K562 (cell line): ENCODE data around the gene ATP6V0D1. TPM values are rescaled to one million over a fixed set of nuclear protein-coding genes. Genes with fewer than 3 reads are reported as not detected.

ENCODE experiments used
- IFI16 ChIP-seq: fragments of 250-450 bp; sonication (Bioruptor Pico); IDR thresholded peaks from 2 replicates; pipeline ENCODE4 v2.1.2; 2022; ENCODE audit warnings: mild to moderate bottlenecking, inconsistent platforms
- NR2C2 ChIP-seq, 2 experiments: fragments of 200-800 bp in 1 of 2; sonication (Bioruptor generic) in 1 of 2; sonication (generic) in 1 of 2; formaldehyde crosslinking in 1 of 2; IDR thresholded peaks; 2 replicates each; pipeline versions ENCODE4 v1.6.1 to v1.8.0; 2016 to 2022; ENCODE audit warnings: mild to moderate bottlenecking in 1 of 2, missing compliant biosample characterization in 1 of 2, missing genetic modification characterization in 1 of 2, missing genetic modification reagents in 1 of 2
- PURB ChIP-seq: sonication (generic); formaldehyde crosslinking; IDR thresholded peaks from 2 replicates; pipeline ENCODE4 v1.9.0; 2021; ENCODE audit warnings: low read depth, mild to moderate bottlenecking, missing genetic modification reagents
- PYGO2 ChIP-seq: fragments of 450-650 bp; IDR thresholded peaks from 2 replicates; pipeline ENCODE4 v1.6.1; 2016; ENCODE audit warnings: mild to moderate bottlenecking, missing genetic modification characterization, moderate library complexity, missing compliant biosample characterization
- SRSF7 ChIP-seq: fragments of 200-400 bp; formaldehyde crosslinking; optimal IDR thresholded peaks from 2 replicates; pipeline ENCODE3; 2017; ENCODE audit warnings: mild to moderate bottlenecking, low read depth, low read length
- U2AF2 ChIP-seq: fragments of 200-400 bp; formaldehyde crosslinking; optimal IDR thresholded peaks from 2 replicates; pipeline ENCODE3; 2017; ENCODE audit warnings: low read depth, mild to moderate bottlenecking, low read length
- polyA plus RNA-seq, 8 experiments: library from polyadenylated mRNA; depleted of rRNA in 4 of 8; stranded (reverse) in 5 of 8; unstranded in 3 of 8; fragments of >200 nt; fragmentation: Nextera tagmentation in 2 of 8; fragmentation: Illumina TruSeq in 1 of 8; extraction: Ambion mirVana in 2 of 8; extraction: Trizol in 1 of 8; gene quantifications; 2 replicates each; pipeline versions ENCODE4 v1.2.1 to v1.2.3, GENCODE V29; 2011 to 2014; ENCODE audit warnings: inconsistent platforms in 1 of 8, missing spikeins in 1 of 8
- total RNA-seq, 7 experiments: library from RNA; depleted of rRNA in 6 of 7; stranded (reverse); fragments of >200 nt in 6 of 7; fragmentation: Illumina TruSeq in 2 of 7; extraction: Trizol in 2 of 7; gene quantifications; 2 replicates each; pipeline versions ENCODE4 v1.2.1 to v1.2.3, GENCODE V29; 2011 to 2021; ENCODE audit warnings: low replicate concordance in 1 of 7
- TF ChIP-seq, protein P1 (sequence below): fragments of 200-600 bp; sonication (generic); IDR thresholded peaks from one replicate; pipeline ENCODE4 v1.6.1; 2012; ENCODE audit warnings: mild to moderate bottlenecking, low read depth, low read length, inconsistent platforms
- TF ChIP-seq, protein P2 (sequence below): sonication (generic); formaldehyde crosslinking; IDR thresholded peaks from 2 replicates; pipeline ENCODE4 v1.8.1; 2022; ENCODE audit warnings: missing genetic modification reagents
- TF ChIP-seq, protein P3 (sequence below), 2 experiments: fragments of 200-800 bp in 1 of 2; sonication (Bioruptor generic) in 1 of 2; sonication (generic) in 1 of 2; formaldehyde crosslinking in 1 of 2; IDR thresholded peaks in 1 of 2; conservative IDR thresholded peaks in 1 of 2; 2 replicates each; pipeline versions ENCODE4 v1.5.0 to v1.6.1; 2016 to 2020; ENCODE audit warnings: missing compliant biosample characterization in 1 of 2, missing genetic modification characterization in 1 of 2, missing genetic modification reagents in 1 of 2
- TF ChIP-seq, protein P4 (sequence below), 2 experiments: fragments of 450-650 bp; IDR thresholded peaks; 2 replicates each; pipeline ENCODE4 v1.6.1; 2016

ATP6V0D1 gene
- total and polyA plus RNA-seq, 9 of the 15 experiments (the other 6 are each of a cell fraction or from before 2014, with no cell fraction given) = 23.2 to 69.7 (median 45.6) TPM

DNA sequence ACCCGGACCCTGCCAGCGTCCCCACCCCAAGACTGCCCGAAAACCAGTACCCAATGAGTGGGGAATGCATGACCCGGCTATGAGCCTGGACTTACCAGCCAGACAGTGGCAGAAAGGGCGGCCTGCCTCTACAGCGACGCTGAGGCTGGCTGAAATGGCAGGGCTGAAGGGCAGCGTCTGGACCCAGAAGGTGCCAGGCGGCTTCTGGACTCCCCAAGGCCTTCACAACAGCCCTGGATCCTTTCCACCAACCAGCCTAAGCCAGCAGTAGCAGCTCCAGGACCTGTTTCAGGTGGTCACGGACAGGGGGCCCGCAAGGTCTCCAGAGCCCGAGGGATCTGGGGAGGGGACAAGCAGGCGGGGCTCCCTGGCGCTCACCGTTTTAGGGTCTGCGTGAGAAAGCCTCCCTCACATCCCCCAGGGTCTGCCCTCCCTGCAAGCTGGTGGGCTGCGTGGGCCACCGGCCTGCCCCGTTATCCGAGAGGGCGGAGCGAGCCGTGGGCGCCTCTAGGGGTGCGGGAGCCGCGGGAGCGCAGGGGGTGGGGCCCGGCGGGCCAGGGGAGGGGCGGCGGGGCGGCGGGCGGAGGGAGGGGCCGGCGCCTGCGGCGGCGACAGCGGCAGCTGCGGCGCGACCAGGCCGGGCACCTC lies 47.4 kb upstream of the ATP6V0D1 start, which contains the start of gene RIPOR1 (continued):
- TF ChIP-seq, protein P1, sequence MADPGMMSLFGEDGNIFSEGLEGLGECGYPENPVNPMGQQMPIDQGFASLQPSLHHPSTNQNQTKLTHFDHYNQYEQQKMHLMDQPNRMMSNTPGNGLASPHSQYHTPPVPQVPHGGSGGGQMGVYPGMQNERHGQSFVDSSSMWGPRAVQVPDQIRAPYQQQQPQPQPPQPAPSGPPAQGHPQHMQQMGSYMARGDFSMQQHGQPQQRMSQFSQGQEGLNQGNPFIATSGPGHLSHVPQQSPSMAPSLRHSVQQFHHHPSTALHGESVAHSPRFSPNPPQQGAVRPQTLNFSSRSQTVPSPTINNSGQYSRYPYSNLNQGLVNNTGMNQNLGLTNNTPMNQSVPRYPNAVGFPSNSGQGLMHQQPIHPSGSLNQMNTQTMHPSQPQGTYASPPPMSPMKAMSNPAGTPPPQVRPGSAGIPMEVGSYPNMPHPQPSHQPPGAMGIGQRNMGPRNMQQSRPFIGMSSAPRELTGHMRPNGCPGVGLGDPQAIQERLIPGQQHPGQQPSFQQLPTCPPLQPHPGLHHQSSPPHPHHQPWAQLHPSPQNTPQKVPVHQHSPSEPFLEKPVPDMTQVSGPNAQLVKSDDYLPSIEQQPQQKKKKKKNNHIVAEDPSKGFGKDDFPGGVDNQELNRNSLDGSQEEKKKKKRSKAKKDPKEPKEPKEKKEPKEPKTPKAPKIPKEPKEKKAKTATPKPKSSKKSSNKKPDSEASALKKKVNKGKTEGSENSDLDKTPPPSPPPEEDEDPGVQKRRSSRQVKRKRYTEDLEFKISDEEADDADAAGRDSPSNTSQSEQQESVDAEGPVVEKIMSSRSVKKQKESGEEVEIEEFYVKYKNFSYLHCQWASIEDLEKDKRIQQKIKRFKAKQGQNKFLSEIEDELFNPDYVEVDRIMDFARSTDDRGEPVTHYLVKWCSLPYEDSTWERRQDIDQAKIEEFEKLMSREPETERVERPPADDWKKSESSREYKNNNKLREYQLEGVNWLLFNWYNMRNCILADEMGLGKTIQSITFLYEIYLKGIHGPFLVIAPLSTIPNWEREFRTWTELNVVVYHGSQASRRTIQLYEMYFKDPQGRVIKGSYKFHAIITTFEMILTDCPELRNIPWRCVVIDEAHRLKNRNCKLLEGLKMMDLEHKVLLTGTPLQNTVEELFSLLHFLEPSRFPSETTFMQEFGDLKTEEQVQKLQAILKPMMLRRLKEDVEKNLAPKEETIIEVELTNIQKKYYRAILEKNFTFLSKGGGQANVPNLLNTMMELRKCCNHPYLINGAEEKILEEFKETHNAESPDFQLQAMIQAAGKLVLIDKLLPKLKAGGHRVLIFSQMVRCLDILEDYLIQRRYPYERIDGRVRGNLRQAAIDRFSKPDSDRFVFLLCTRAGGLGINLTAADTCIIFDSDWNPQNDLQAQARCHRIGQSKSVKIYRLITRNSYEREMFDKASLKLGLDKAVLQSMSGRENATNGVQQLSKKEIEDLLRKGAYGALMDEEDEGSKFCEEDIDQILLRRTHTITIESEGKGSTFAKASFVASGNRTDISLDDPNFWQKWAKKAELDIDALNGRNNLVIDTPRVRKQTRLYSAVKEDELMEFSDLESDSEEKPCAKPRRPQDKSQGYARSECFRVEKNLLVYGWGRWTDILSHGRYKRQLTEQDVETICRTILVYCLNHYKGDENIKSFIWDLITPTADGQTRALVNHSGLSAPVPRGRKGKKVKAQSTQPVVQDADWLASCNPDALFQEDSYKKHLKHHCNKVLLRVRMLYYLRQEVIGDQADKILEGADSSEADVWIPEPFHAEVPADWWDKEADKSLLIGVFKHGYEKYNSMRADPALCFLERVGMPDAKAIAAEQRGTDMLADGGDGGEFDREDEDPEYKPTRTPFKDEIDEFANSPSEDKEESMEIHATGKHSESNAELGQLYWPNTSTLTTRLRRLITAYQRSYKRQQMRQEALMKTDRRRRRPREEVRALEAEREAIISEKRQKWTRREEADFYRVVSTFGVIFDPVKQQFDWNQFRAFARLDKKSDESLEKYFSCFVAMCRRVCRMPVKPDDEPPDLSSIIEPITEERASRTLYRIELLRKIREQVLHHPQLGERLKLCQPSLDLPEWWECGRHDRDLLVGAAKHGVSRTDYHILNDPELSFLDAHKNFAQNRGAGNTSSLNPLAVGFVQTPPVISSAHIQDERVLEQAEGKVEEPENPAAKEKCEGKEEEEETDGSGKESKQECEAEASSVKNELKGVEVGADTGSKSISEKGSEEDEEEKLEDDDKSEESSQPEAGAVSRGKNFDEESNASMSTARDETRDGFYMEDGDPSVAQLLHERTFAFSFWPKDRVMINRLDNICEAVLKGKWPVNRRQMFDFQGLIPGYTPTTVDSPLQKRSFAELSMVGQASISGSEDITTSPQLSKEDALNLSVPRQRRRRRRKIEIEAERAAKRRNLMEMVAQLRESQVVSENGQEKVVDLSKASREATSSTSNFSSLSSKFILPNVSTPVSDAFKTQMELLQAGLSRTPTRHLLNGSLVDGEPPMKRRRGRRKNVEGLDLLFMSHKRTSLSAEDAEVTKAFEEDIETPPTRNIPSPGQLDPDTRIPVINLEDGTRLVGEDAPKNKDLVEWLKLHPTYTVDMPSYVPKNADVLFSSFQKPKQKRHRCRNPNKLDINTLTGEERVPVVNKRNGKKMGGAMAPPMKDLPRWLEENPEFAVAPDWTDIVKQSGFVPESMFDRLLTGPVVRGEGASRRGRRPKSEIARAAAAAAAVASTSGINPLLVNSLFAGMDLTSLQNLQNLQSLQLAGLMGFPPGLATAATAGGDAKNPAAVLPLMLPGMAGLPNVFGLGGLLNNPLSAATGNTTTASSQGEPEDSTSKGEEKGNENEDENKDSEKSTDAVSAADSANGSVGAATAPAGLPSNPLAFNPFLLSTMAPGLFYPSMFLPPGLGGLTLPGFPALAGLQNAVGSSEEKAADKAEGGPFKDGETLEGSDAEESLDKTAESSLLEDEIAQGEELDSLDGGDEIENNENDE = no peak
- TF ChIP-seq IFI16 (CRISPR knock-in tag) (no peak), NR2C2 (CRISPR knock-in tag; IDR thresholded peaks at IDR 0.05) (no peak), NR2C2 (tag; IDR thresholded peaks at IDR 0.05) (no peak), SRSF7 (no peak), PURB (no peak), U2AF2 (no peak), PYGO2 (tag) (no peak)
- TF ChIP-seq, protein P2, sequence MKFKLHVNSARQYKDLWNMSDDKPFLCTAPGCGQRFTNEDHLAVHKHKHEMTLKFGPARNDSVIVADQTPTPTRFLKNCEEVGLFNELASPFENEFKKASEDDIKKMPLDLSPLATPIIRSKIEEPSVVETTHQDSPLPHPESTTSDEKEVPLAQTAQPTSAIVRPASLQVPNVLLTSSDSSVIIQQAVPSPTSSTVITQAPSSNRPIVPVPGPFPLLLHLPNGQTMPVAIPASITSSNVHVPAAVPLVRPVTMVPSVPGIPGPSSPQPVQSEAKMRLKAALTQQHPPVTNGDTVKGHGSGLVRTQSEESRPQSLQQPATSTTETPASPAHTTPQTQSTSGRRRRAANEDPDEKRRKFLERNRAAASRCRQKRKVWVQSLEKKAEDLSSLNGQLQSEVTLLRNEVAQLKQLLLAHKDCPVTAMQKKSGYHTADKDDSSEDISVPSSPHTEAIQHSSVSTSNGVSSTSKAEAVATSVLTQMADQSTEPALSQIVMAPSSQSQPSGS = no peak
- TF ChIP-seq, protein P3, sequence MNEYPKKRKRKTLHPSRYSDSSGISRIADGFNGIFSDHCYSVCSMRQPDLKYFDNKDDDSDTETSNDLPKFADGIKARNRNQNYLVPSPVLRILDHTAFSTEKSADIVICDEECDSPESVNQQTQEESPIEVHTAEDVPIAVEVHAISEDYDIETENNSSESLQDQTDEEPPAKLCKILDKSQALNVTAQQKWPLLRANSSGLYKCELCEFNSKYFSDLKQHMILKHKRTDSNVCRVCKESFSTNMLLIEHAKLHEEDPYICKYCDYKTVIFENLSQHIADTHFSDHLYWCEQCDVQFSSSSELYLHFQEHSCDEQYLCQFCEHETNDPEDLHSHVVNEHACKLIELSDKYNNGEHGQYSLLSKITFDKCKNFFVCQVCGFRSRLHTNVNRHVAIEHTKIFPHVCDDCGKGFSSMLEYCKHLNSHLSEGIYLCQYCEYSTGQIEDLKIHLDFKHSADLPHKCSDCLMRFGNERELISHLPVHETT (CRISPR knock-in tag; conservative IDR thresholded peaks at IDR 0.05 in 1 of 2, IDR thresholded peaks at IDR 0.05 in 1 of 2) = 0 out of 4 replicates have a peak, but pooled peaks of 1 of the 2 experiments have one; percentile 54
- TF ChIP-seq, protein P4, sequence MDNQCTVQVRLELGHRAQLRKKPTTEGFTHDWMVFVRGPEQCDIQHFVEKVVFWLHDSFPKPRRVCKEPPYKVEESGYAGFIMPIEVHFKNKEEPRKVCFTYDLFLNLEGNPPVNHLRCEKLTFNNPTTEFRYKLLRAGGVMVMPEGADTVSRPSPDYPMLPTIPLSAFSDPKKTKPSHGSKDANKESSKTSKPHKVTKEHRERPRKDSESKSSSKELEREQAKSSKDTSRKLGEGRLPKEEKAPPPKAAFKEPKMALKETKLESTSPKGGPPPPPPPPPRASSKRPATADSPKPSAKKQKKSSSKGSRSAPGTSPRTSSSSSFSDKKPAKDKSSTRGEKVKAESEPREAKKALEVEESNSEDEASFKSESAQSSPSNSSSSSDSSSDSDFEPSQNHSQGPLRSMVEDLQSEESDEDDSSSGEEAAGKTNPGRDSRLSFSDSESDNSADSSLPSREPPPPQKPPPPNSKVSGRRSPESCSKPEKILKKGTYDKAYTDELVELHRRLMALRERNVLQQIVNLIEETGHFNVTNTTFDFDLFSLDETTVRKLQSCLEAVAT (IDR thresholded peaks at IDR 0.05) = peak in 1 of 2 experiments; percentile 10; a peak in 1 of 4 replicates
